SH-SY5Y (cell line): ENCODE measurements around the gene ULK2.

Experiments used
- GATA2 ChIP-seq: IDR thresholded peaks from 2 replicates; pipeline ENCODE4 v1.6.1; 2011; ENCODE audit warnings: mild to moderate bottlenecking, low read depth, low read length
- GATA3 ChIP-seq: IDR thresholded peaks from 2 replicates; pipeline ENCODE4 v1.6.1; 2011; ENCODE audit warnings: low read depth, mild to moderate bottlenecking, low read length, moderate library complexity

DNA sequence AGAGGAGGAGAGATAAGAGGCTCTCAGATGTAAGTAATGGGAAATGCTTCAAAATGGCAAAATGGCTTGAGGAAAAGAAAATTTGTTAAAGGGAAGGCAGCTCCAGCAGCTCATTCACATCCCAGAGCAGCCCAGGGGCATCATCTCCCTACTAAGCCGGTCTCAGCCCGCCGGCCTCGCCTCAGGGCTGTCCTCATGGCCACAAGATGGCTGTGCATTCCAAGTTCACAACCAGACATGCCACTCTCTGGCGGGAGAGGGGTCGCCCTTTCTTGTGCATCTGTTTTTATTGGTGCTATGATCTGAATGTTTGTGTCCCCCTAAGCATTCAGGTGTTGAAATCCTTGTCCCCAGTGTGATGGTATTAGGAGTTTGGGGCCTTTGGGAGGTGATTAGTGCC is 137.8 kb downstream of the ULK2 start:
- TF ChIP-seq GATA2, result no peak
- TF ChIP-seq GATA3, result no peak
